OCI-LY3 (cell line): ENCODE data around the gene ZNF365.

Experiments
- EZH2phosphoT487 ChIP-seq: fragments of 200-600 bp; shearing (Covaris generic); IDR thresholded peaks from 2 replicates; pipeline ENCODE4 v1.6.1; 2018; ENCODE audit warnings: antibody characterized with exemption, mixed run types, low read depth
- TF ChIP-seq, protein P1 (sequence below): fragments of 200-600, 300-600 bp; sonication (generic); IDR thresholded peaks from 2 replicates; pipeline ENCODE4 v1.5.1; 2014; ENCODE audit warnings: antibody characterized with exemption, low read length, low read depth

DNA sequence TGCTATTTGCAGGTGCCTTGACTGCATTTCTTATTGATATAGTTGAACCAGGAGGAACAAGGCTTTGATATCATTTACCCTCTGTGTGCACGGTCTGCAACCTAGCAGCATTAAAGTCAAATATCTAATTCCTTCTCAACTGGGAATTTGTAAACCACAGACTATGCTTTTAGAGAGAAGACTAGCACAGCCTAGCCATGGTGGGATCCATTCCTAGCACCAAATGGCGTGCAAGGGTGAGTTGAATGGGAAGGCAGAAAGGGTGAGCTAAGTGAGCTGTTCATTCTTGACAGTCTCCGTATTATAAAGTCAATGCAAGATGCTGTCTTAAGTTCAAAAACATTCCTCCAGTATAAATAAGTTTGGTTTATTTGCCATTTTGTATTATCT lies 2.9 kb downstream of the ZNF365 start:
- TF ChIP-seq EZH2phosphoT487 = no peak
- TF ChIP-seq, protein P1, sequence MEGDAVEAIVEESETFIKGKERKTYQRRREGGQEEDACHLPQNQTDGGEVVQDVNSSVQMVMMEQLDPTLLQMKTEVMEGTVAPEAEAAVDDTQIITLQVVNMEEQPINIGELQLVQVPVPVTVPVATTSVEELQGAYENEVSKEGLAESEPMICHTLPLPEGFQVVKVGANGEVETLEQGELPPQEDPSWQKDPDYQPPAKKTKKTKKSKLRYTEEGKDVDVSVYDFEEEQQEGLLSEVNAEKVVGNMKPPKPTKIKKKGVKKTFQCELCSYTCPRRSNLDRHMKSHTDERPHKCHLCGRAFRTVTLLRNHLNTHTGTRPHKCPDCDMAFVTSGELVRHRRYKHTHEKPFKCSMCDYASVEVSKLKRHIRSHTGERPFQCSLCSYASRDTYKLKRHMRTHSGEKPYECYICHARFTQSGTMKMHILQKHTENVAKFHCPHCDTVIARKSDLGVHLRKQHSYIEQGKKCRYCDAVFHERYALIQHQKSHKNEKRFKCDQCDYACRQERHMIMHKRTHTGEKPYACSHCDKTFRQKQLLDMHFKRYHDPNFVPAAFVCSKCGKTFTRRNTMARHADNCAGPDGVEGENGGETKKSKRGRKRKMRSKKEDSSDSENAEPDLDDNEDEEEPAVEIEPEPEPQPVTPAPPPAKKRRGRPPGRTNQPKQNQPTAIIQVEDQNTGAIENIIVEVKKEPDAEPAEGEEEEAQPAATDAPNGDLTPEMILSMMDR = no peak
